Natural killer cell (primary cell): ENCODE measurements around the gene ARHGEF37. TPM values are rescaled to one million over a fixed set of nuclear protein-coding genes. Genes with fewer than 3 reads are reported as not detected.

Experiments used
- ATAC-seq, 3 donors: fragments of 150-1000 bp in 2 of 3; fragments of 200-7000 bp in 1 of 3; cut with Tn5 transposase; 1 replicate in 1 of 3; 2 replicates in 2 of 3; pipeline ENCODE4 v1.10.0; 2021; ENCODE audit warnings: mild to moderate bottlenecking in 2 of 3, moderate library complexity in 2 of 3
- DNase-seq, 2 donors: peaks; one replicate each; pipeline versions ENCODE4 v3.0.0 to v3.0.0-alpha.2; 2013 to 2021; ENCODE audit warnings: mixed read lengths in 1 of 2
- H3K27ac ChIP-seq: one replicate; pipeline ENCODE4 v1.5.1; 2013; ENCODE audit warnings: mild to moderate bottlenecking, low read length
- H3K27me3 ChIP-seq: one replicate; pipeline ENCODE4 v1.6.1; 2013; ENCODE audit warnings: low read length; ENCODE audit not compliant: control insufficient read depth, insufficient read depth
- H3K36me3 ChIP-seq: one replicate; pipeline ENCODE4 v1.6.1; 2013; ENCODE audit warnings: low read length; ENCODE audit not compliant: control insufficient read depth, insufficient read depth
- H3K4me1 ChIP-seq: one replicate; pipeline ENCODE4 v1.6.1; 2013; ENCODE audit warnings: low read length; ENCODE audit not compliant: control insufficient read depth, insufficient read depth
- H3K4me3 ChIP-seq: one replicate; pipeline ENCODE4 v1.5.1; 2013; ENCODE audit warnings: low read length
- H3K9me3 ChIP-seq: one replicate; pipeline ENCODE4 v1.6.1; 2013; ENCODE audit warnings: low read length; ENCODE audit not compliant: control insufficient read depth, insufficient read depth
- H3K27ac Mint-ChIP-seq, 2 donors: one replicate each; pipeline ENCODE4 v1.8.0; 2022; ENCODE audit warnings: mild to moderate bottlenecking in 2 of 2, mixed read lengths in 2 of 2, moderate library complexity in 1 of 2
- H3K27me3 Mint-ChIP-seq, 2 donors: one replicate each; pipeline ENCODE4 v1.8.0; 2022; ENCODE audit warnings: low read depth in 2 of 2, mixed read lengths in 2 of 2
- H3K36me3 Mint-ChIP-seq: one replicate; pipeline ENCODE4 v1.8.0; 2022; ENCODE audit warnings: mixed read lengths
- H3K4me1 Mint-ChIP-seq, 2 donors: one replicate each; pipeline ENCODE4 v1.8.0; 2022; ENCODE audit warnings: mixed read lengths in 2 of 2
- H3K4me3 Mint-ChIP-seq: one replicate; pipeline ENCODE4 v1.8.0; 2022; ENCODE audit warnings: mild to moderate bottlenecking, moderate library complexity, mixed read lengths
- H3K9me3 Mint-ChIP-seq, 2 donors: one replicate each; pipeline ENCODE4 v1.8.0; 2022; ENCODE audit warnings: mixed read lengths in 2 of 2
- WGBS: methylation state at CpG from one replicate; pipeline ENCODE4 v1.1.7; 2013; ENCODE audit warnings: missing lambda C conversion rate; ENCODE audit not compliant: insufficient coverage; 5-methylcytosine and 5-hydroxymethylcytosine counted together
- intact Hi-C: fragments of 100-400 bp; cut with micrococcal nuclease; formaldehyde crosslinking; loops from one replicate; pipeline ENCODE4 v1.14.2; 2022
- total RNA-seq, 4 donors: library from RNA; stranded (reverse); fragments of 120-200 nt in 1 of 4; gene quantifications; one replicate each; pipeline versions ENCODE4 v1.2.3 to v1.2.4, GENCODE V29; 2013 to 2022
- TF ChIP-seq, protein P1 (sequence below): fragments of 200-600 bp; IDR thresholded peaks from one replicate; pipeline ENCODE4 v1.8.0; 2022; ENCODE audit warnings: antibody characterized with exemption

Gene ARHGEF37
- total RNA-seq, 3 donors from 2014 or later (not counting 1 experiment from before 2014, with no cell fraction given) = 0.61 to 2.6 TPM; not detected in 1

DNA sequence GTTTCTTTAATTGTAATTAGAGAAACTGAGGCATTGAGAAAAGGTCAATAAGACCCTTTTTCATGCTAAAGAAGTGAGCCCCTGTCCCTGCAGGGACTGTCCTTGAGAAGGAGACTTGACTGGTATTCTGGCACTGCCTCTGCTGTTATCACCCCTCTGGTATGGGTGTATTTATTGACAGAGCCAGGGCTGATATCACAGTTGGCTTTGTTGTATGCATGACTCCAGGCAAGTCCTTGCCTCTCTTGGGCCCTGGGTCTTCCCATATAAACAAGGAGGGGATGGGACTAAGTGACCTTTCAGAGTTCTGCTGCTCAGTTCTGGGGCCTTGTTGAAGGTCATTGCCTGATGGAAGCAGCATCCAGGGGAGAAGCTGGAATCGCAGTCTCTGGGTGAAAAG is 77.0 kb downstream of the ARHGEF37 start:
- intact Hi-C loops = no loop called here
- peaks cover 4 to 8% of the 10 kb centered on the region in 2 donors for H3K9me3 Mint-ChIP-seq
- no peak overlapping the region for H3K4me3 Mint-ChIP-seq
- Histone ChIP-seq H3K36me3 (no peaks in the 10 kb centered on the region), H3K4me1 (no peaks in the 10 kb centered on the region), H3K4me3 (no peak overlapping the region), H3K9me3 (peaks cover 9% of the 10 kb centered on the region), H3K27me3 (no peaks in the 10 kb centered on the region), H3K27ac (no peak overlapping the region)
- peaks cover 6 to 8% of the 10 kb centered on the region in 2 donors for H3K27me3 Mint-ChIP-seq
- DNase-seq (no peak), ATAC-seq (no peak)
- H3K36me3 Mint-ChIP-seq = no peaks in the 10 kb centered on the region
- TF ChIP-seq, protein P1, sequence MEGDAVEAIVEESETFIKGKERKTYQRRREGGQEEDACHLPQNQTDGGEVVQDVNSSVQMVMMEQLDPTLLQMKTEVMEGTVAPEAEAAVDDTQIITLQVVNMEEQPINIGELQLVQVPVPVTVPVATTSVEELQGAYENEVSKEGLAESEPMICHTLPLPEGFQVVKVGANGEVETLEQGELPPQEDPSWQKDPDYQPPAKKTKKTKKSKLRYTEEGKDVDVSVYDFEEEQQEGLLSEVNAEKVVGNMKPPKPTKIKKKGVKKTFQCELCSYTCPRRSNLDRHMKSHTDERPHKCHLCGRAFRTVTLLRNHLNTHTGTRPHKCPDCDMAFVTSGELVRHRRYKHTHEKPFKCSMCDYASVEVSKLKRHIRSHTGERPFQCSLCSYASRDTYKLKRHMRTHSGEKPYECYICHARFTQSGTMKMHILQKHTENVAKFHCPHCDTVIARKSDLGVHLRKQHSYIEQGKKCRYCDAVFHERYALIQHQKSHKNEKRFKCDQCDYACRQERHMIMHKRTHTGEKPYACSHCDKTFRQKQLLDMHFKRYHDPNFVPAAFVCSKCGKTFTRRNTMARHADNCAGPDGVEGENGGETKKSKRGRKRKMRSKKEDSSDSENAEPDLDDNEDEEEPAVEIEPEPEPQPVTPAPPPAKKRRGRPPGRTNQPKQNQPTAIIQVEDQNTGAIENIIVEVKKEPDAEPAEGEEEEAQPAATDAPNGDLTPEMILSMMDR = no peak
- WGBS = 100% methylated on average over 1 of the region's 1 CpG
- H3K27ac Mint-ChIP-seq = no peak overlapping the region
- H3K4me1 Mint-ChIP-seq = peaks cover 0 to 6% of the 10 kb centered on the region in 2 donors

DNA sequence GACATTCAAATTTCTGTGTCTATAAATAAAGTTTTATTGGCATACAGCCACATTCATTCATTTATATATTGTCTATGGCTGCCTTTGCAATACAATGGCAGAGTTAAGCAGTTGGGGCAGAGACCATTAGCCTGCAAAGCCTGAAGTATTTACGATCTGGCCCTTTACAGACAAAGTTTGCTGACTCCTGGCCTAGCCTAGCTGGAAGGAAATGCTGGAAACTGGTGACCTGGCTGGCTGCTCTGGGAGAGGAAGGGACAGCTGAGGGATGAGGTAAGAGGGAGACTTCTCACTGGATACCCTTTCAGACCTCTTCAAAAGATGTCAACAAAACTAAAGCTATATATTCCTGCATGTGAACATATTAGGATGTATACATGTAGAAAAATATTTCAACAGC is 82.8 kb downstream of the ARHGEF37 start:
- ATAC-seq = no peak
- peaks cover 0 to 3% of the 10 kb centered on the region in 2 donors for H3K4me1 Mint-ChIP-seq

DNA sequence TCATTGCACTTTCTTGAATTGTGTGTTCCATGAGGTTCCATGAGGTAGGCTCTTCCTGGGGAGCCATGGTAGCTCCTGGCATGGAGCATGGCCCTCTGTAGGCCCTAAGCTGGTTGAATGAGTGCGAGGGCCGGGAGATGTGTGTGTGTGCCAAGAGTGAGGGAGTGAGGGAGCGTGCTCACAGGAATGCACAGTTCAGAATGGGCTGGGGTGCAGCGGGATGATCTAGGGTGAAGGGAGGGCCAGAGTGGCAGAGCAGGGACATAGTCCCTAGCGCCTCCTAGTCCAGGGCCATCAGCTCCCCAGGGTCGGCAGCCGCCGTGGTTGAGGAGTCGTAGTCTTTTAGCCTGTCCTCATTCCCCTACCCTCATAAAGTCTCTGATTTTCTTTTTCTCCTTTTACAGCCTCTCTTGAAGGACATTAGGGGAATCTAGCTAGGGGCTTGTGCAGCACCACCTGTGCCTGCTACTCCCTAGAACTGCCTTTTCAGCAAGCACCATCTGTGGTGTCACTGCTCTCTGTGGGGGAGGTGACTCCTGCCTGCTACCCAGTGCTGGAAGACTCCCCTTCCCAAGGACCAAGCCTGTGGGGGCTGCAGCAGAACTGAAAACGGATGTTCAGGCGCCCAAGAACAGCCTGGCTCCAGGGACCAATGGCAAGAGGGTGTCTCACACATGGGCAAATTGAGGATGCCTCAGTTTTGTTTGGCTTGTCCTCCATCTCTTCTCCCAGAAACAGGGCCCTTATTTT is 83.5 kb downstream of the ARHGEF37 start:
- Histone ChIP-seq H3K4me1 (no peaks in the 10 kb centered on the region), H3K27ac (no peak overlapping the region), H3K4me3 (no peak overlapping the region), H3K36me3 (no peaks in the 10 kb centered on the region), H3K27me3 (no peaks in the 10 kb centered on the region), H3K9me3 (peaks cover 3% of the 10 kb centered on the region)
- Mint-ChIP-seq H3K4me3 (no peak overlapping the region), H3K4me1 (peaks cover 0 to 3% of the 10 kb centered on the region in 2 donors), H3K27ac (no peak overlapping the region), H3K36me3 (peaks cover 7% of the 10 kb centered on the region), H3K27me3 (peaks cover 3 to 8% of the 10 kb centered on the region in 2 donors), H3K9me3 (peaks cover 0 to 3% of the 10 kb centered on the region in 2 donors)
- WGBS = 87% methylated on average over 11 of the region's 11 CpGs
- intact Hi-C loops = no loop called here
- ATAC-seq (no peak), DNase-seq (no peak)
- TF ChIP-seq, protein P1 = no peak

More for the DNA sequence above, 82.8 kb downstream of the ARHGEF37 start:
- no peaks in the 10 kb centered on the region for H3K4me1 ChIP-seq
- WGBS = 91% methylated on average over 1 of the region's 1 CpG
- TF ChIP-seq, protein P1 = no peak
- H3K27me3 ChIP-seq = no peaks in the 10 kb centered on the region
- peaks cover 7% of the 10 kb centered on the region for H3K36me3 Mint-ChIP-seq
- intact Hi-C loops = no loop called here
- H3K9me3 Mint-ChIP-seq = peaks cover 0 to 3% of the 10 kb centered on the region in 2 donors
- DNase-seq = no peak
- no peak overlapping the region for H3K4me3 ChIP-seq
- H3K9me3 ChIP-seq = peaks cover 3% of the 10 kb centered on the region
- H3K4me3 Mint-ChIP-seq = no peak overlapping the region
- H3K27ac ChIP-seq = no peak overlapping the region
- H3K27ac Mint-ChIP-seq = no peak overlapping the region
- peaks cover 6 to 8% of the 10 kb centered on the region in 2 donors for H3K27me3 Mint-ChIP-seq
- H3K36me3 ChIP-seq = no peaks in the 10 kb centered on the region
